GM12864 (cell line): ENCODE data around the gene TOX2.
A peak's percentile ranks its signal among the peaks of the same experiment; 100 is the strongest.

Source experiments
- DNase-seq: peaks from one replicate; pipeline ENCODE4 v3.0.0-alpha.2; 2011; ENCODE audit warnings: low read depth
- H3K4me3 ChIP-seq: 2 replicates; pipeline ENCODE4 v1.5.1; 2011; ENCODE audit warnings: mild to moderate bottlenecking, low read depth, low read length, control low read depth
- TF ChIP-seq, protein P1 (sequence below): IDR thresholded peaks from 2 replicates; pipeline ENCODE4 v1.5.1; 2011; ENCODE audit warnings: low read depth, mild to moderate bottlenecking, moderate library complexity, low read length, control low read depth, inconsistent platforms; ENCODE audit errors: missing control alignments

Gene TOX2

GRCh38 chr20:44106615-44107014 lies 192.0 kb downstream of the TOX2 start:
- no peak for DNase-seq
- no peak overlapping the region for H3K4me3 ChIP-seq
- TF ChIP-seq, protein P1, sequence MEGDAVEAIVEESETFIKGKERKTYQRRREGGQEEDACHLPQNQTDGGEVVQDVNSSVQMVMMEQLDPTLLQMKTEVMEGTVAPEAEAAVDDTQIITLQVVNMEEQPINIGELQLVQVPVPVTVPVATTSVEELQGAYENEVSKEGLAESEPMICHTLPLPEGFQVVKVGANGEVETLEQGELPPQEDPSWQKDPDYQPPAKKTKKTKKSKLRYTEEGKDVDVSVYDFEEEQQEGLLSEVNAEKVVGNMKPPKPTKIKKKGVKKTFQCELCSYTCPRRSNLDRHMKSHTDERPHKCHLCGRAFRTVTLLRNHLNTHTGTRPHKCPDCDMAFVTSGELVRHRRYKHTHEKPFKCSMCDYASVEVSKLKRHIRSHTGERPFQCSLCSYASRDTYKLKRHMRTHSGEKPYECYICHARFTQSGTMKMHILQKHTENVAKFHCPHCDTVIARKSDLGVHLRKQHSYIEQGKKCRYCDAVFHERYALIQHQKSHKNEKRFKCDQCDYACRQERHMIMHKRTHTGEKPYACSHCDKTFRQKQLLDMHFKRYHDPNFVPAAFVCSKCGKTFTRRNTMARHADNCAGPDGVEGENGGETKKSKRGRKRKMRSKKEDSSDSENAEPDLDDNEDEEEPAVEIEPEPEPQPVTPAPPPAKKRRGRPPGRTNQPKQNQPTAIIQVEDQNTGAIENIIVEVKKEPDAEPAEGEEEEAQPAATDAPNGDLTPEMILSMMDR = no peak

GRCh38 chr20:44109951-44110361 lies 195.3 kb downstream of the TOX2 start:
- TF ChIP-seq, protein P1 = peak; percentile 48
- no peak overlapping the region for H3K4me3 ChIP-seq
- no peak for DNase-seq

DNA sequence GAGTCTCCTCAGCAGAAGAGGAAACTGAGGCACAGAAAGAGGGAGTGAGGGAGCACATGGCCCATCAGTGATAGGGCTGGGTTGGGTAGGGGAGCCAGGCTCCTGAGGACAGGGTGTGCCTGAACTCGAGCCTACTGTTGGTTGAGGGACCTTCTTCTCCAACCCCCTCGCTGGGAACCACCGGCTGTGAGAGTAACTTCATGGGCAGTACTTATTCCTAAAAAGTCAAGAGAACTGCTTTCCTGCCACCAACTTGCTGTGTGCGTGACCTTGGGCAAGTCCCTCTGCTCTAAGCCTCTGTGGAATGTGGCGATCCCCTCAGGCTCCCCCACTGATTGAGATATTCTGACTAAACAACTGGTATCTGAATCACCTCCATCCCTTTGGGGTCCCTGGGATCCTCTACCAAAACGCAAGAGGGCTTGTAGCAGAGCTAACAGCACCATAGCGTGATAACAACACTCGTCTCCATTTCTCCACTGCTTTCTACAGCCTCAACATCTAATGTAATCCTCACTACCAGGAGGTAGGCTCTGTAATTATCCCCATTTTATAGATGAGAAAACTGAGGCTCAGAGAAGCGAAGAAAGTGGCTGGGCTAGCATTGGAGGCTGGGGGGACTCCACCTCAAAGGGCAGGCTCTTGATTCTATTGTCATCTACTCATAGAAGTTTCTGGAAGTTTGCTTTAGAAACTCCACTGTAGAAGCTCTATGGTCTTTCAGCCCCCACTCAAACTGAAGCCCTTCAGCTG lies 196.3 kb downstream of the TOX2 start:
- no peak overlapping the region for H3K4me3 ChIP-seq
- DNase-seq = no peak
- TF ChIP-seq, protein P1 = no peak

GRCh38 chr20:44111712-44112335 lies 197.2 kb downstream of the TOX2 start:
- H3K4me3 ChIP-seq = no peak overlapping the region
- TF ChIP-seq, protein P1 = no peak
- DNase-seq = no peak

DNA sequence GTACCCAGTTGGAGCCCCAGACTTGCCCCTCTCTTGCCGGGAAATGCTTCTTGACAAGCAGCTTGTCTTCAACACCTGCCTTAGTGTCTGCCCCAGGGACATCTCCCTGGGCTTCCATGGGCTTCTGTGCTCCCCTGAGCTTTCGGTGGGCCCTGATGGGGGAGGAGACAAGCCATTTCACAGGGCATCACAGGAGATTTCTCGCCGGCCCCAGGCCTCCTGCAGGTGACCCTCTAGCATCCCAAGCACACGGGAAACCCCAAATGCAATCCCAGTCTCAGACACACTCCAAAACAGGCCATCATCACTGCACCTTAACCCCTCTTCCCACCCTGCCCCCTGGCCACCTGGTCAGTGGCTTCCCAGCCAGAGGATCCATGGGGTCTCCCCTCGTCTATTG lies 197.8 kb downstream of the TOX2 start:
- TF ChIP-seq, protein P1 = no peak
- H3K4me3 ChIP-seq = no peak overlapping the region
- no peak for DNase-seq

GRCh38 chr20:44112889-44113617 lies 198.4 kb downstream of the TOX2 start:
- no peak for DNase-seq
- H3K4me3 ChIP-seq = no peak overlapping the region
- TF ChIP-seq, protein P1 = no peak
